ENCODE measurements around the gene WFDC6. TPM values are rescaled to one million over a fixed set of nuclear protein-coding genes. Genes with fewer than 3 reads are reported as not detected.

WFDC6 gene
- total RNA-seq, 1 experiment from 2014 or later, result not detected

Other genes with a start within 250 kb of the WFDC6 start
- gene RBPJL, start 232.6 kb downstream of the WFDC6 start, total RNA-seq (2014; rRNA removed; shearing (Covaris generic)), result not detected in 2 replicates
- 0.50 TPM in 1 of 2 replicates, not detected in the other for gene MATN4, start 231.2 kb downstream of the WFDC6 start, total RNA-seq (2014; rRNA removed; shearing (Covaris generic))
- gene SDC4, start 191.1 kb downstream of the WFDC6 start, total RNA-seq (2014; rRNA removed; shearing (Covaris generic)), result 105 and 107 TPM in 2 replicates
- 7.3 and 18.4 TPM in 2 replicates for gene SYS1, start 176.3 kb downstream of the WFDC6 start, total RNA-seq (2014; rRNA removed; shearing (Covaris generic))
- not detected in 2 replicates for gene TP53TG5, start 161.2 kb downstream of the WFDC6 start, total RNA-seq (2014; rRNA removed; shearing (Covaris generic))
- gene DBNDD2, start 131.2 kb downstream of the WFDC6 start, total RNA-seq (2014; rRNA removed; shearing (Covaris generic)), result 0.13 and 0.47 TPM in 2 replicates
- 73.1 and 93.1 TPM in 2 replicates for gene PIGT, start 123.3 kb downstream of the WFDC6 start, total RNA-seq (2014; rRNA removed; shearing (Covaris generic))
- not detected in 2 replicates for gene WFDC2, start 69.7 kb downstream of the WFDC6 start, total RNA-seq (2014; rRNA removed; shearing (Covaris generic))
- gene SPINT3, start 23.9 kb downstream of the WFDC6 start, total RNA-seq (2014; rRNA removed; shearing (Covaris generic)), result not detected in 2 replicates
- not detected in 2 replicates for gene EPPIN, start 7.9 kb upstream of the WFDC6 start, total RNA-seq (2014; rRNA removed; shearing (Covaris generic))
- gene WFDC8, start 39.8 kb upstream of the WFDC6 start, total RNA-seq (2014; rRNA removed; shearing (Covaris generic)), result not detected in 2 replicates
- gene WFDC10A, start 90.3 kb upstream of the WFDC6 start, total RNA-seq (2014; rRNA removed; shearing (Covaris generic)), result not detected in 2 replicates
- gene WFDC9, start 91.8 kb upstream of the WFDC6 start, total RNA-seq (2014; rRNA removed; shearing (Covaris generic)), result not detected in 2 replicates
- gene WFDC11, start 130.8 kb upstream of the WFDC6 start, total RNA-seq (2014; rRNA removed; shearing (Covaris generic)), result not detected in 2 replicates
- not detected in 2 replicates for gene WFDC13, start 162.6 kb upstream of the WFDC6 start, total RNA-seq (2014; rRNA removed; shearing (Covaris generic))
- not detected in 2 replicates for gene WFDC10B, start 165.5 kb upstream of the WFDC6 start, total RNA-seq (2014; rRNA removed; shearing (Covaris generic))
- gene SPINT4, start 182.9 kb upstream of the WFDC6 start, total RNA-seq (2014; rRNA removed; shearing (Covaris generic)), result not detected in 2 replicates